ENCODE measurements around the gene RIMBP2.

DNA sequence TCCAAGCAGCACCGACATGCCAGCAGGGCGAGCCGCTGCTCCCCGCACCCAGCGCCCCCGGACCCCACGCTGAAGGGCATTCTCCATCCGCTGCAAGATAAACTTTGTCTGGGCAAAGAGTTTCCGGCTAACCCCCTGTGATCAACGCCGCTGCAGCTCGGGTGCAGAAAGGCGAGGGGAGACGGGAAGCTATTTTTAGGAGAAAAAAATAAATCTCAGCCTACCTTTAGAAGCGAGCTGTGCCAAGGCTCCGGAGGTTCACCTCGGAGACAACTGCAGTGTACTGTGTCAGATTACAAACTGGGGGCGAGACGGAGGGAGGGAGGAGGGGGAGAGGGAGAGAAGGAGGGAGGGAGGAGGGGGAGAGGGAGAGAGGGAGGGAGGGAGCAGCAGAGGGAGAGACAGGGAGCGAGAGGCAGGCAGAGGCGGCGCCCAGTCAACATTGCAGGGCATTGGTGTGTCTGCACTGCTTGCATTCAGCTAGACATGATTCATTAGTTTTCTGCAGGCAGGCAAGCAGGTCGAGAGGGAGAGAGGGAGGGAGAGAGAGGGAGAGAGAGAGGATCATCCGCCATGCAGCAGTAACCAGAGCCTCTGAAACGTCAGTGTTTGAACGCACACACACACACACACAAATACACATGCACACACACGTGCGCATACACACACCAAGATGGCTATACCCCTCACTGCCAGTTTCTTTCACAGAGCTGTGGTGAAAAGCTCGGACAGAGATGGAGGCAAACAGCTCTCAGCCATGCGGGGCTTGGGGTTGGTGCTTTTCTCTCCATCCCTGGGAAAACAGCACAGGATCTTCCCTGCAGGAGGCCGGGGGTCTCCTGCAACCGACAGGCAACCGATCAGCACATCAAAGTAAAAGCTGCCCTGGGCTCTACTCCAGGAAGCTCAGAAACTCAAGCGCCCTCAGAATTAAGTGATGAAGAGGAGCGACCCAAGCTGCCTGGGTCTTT lies at the start of gene RIMBP2:
- TF ChIP-seq, protein P1, sequence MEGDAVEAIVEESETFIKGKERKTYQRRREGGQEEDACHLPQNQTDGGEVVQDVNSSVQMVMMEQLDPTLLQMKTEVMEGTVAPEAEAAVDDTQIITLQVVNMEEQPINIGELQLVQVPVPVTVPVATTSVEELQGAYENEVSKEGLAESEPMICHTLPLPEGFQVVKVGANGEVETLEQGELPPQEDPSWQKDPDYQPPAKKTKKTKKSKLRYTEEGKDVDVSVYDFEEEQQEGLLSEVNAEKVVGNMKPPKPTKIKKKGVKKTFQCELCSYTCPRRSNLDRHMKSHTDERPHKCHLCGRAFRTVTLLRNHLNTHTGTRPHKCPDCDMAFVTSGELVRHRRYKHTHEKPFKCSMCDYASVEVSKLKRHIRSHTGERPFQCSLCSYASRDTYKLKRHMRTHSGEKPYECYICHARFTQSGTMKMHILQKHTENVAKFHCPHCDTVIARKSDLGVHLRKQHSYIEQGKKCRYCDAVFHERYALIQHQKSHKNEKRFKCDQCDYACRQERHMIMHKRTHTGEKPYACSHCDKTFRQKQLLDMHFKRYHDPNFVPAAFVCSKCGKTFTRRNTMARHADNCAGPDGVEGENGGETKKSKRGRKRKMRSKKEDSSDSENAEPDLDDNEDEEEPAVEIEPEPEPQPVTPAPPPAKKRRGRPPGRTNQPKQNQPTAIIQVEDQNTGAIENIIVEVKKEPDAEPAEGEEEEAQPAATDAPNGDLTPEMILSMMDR (conservative IDR thresholded peaks at IDR 0.05 in 1 of 2, IDR thresholded peaks at IDR 0.05 in 1 of 2; ENCODE audit: extremely low read depth in 1 of 2, insufficient read depth in 1 of 2, low read depth in 1 of 2, low read length in 2 of 2) = no peak
- TF ChIP-seq EZH2 (IDR thresholded peaks at IDR 0.05; ENCODE audit: borderline replicate concordance, low read length) = no peak
